ENCODE data around the gene LARP4B.
A peak's percentile ranks its signal among the peaks of the same experiment; 100 is the strongest.
"Not testable (repeated sequence)": the region's sequence is repeated elsewhere in the genome, so short reads cannot be mapped to it uniquely, and the experiment has no call there.

The LARP4B gene

DNA sequence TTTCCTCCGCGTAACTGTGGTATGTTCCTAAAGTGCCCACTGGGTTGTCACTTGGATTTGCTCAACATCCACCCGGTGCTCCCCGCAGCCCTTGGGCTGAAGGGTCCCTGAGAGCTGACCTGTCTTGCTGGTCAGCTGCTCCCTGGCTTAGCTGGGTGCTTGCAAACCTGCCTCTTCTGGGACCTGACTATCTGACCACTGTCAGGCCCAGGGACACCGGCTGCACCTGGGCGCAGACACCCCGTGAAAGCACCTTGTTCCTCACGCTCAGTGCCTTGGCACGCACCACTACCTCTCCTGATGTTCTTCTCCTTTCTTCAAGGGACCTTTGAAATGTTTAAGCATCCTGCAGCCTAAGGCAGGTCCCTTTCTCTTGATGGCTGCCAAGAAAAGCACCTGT is 26.6 kb upstream of the LARP4B start:
- DNase-seq (ENCODE audit: low spot score): no peak

DNA sequence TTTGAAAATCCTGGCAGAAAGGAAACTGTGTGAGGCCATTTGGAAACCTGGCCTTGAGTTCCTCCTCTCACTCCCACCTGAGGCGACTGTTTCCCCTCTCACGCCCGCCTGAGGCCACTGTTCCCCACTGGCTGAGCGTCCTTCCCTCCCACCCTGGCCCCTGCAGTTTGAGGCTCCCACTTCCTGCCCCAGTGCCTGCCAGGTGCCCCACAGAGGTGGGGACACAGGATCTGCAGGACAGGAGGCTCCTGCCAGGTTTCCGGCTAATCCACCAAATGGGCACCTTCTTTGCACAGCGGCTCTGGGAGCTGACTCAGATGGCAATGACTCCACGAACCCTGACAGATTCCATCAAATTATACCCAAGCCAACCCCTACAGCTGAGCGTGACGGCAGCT is 24.3 kb upstream of the LARP4B start:
- no peak for DNase-seq (ENCODE audit: low spot score)

- no peak for DNase-seq (ENCODE audit: low spot score)
Observed at GRCh38 chr10:955127-955819, 23.8 kb upstream of the LARP4B start.

GRCh38 chr10:954396-954795 is 22.9 kb upstream of the LARP4B start:
- no peak for DNase-seq (ENCODE audit: low spot score)

DNA sequence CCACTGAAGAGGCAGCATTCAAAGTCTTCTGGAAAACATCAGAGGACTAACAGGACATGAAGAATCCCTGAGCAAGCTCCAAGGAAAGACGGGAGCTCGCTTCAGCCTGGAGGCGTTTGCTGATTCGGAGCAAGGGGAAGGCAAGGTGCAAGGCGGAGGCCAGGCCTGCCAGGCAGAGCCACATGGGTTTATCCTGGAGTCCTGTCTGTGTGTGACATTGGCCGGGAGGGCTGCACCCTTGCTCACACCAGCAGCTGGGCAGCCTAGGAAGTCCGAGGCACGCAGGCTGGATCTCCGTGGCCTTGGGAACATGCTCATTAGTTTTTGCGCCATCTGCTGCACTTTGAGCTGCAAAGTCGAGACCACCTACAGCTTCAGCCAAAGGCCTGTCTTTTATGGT is 22.3 kb upstream of the LARP4B start:
- DNase-seq (ENCODE audit: low spot score): no peak

- no peak for DNase-seq (ENCODE audit: low spot score)
Observed at GRCh38 chr10:949446-949845, 17.9 kb upstream of the LARP4B start.

- DNase-seq (ENCODE audit: low spot score): no peak
Observed at GRCh38 chr10:948347-948746, 16.8 kb upstream of the LARP4B start.

DNA sequence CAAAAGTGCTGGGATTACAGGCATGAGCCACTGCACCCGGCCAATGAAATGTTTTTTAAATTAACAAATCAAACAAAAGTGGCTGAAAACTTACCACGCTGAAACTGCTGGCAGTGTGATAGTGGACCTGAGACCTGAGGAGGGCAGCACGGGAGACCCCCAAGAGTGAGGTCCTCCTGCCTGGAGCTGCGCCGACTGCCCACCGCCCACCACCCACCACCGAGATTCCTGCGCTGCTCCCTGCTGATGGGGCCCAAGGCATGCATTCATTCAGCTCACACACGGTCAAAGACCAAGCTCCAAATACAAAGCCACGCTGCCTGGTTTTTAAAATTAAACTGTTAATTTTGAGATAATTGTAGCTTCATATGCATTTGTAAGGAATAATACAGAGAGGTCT is 16.4 kb upstream of the LARP4B start:
- DNase-seq (ENCODE audit: low spot score): no peak

- DNase-seq (ENCODE audit: low spot score): no peak
Observed at GRCh38 chr10:947051-947450, 15.5 kb upstream of the LARP4B start.

GRCh38 chr10:945778-946177 is 14.3 kb upstream of the LARP4B start:
- no peak for DNase-seq (ENCODE audit: low spot score)

GRCh38 chr10:944034-944831 is 12.7 kb upstream of the LARP4B start:
- peak; percentile 47 for DNase-seq (ENCODE audit: low spot score)

GRCh38 chr10:943334-944033 is 12.0 kb upstream of the LARP4B start:
- DNase-seq (ENCODE audit: low spot score): no peak

DNA sequence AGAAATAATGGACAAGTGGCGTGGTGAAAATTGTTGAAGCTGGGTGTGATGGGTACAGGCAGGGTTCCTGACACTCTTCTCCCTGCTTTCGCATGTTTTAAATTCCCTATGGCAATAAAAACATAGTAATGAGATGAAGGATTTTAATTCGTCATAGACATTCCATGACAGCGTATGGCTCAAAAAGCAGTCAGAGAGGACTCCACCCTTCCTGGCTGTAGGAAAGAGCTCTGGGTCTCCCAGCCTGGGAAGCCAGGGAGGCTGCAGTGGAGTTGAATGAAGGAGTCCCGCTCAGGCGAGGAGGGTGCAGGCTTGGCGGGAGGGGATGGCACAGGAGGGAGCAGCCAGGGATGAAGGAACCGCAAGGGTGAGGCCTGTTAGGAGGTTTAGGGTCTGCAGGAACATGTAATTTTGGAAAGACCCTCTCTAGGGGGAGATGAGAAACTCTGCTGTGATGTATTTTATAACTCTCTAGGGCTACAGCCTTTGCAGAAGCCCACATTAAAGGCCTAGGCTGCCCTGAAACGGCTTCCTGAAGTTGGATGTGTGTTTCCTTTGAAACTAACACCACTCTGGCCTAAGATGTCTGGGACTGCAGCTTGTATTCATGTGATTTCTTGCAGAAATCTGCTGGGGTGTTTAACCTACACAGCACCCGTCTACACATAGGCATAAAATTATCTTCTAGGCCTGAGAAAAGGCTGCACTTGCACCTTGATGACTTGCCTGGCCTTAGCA is 7.6 kb upstream of the LARP4B start:
- no peak for DNase-seq (ENCODE audit: low spot score)

- DNase-seq (ENCODE audit: low spot score): no peak
Observed at GRCh38 chr10:934746-935406, 3.4 kb upstream of the LARP4B start.

DNA sequence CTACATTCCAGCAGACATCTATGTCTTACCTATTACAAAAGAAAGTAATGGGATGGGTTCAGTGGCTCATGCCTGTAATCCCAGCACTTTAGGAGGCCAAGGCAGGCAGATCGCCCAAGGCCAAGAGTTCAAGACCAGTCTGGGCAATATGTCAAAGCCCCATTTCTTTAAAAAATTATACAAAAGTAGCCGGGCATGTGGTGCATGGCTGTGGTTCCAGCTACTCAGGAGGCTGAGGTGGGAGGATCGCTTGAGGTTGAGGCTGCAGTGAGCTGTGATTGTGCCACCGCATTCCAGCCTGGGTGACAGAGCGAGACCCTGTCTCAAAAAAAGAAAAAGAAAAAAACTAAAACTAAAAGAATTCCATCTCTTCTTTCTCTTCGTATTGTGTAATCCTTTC is 2.7 kb upstream of the LARP4B start:
- DNase-seq (ENCODE audit: low spot score): not testable (repeated sequence)

DNA sequence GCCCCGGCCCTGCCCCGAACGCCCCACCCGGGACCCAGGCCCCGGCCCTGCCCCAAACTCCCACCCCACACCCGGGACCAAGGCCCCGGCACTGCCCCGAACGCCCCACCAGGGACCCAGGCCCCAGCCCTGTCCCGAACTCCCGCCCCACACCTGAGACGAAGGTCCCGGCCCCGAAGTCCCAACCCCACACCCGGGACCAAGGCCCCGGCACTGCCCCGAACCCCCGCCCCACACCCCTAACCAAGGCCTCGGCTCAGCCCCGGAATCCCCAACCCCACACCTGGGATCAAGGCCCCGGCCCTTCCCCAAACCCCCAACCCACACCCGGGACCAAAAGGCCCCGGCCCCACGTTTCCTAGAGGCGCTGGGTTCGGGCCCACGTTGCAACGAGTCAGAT is 1.1 kb upstream of the LARP4B start:
- no peak for DNase-seq (ENCODE audit: low spot score)

DNA sequence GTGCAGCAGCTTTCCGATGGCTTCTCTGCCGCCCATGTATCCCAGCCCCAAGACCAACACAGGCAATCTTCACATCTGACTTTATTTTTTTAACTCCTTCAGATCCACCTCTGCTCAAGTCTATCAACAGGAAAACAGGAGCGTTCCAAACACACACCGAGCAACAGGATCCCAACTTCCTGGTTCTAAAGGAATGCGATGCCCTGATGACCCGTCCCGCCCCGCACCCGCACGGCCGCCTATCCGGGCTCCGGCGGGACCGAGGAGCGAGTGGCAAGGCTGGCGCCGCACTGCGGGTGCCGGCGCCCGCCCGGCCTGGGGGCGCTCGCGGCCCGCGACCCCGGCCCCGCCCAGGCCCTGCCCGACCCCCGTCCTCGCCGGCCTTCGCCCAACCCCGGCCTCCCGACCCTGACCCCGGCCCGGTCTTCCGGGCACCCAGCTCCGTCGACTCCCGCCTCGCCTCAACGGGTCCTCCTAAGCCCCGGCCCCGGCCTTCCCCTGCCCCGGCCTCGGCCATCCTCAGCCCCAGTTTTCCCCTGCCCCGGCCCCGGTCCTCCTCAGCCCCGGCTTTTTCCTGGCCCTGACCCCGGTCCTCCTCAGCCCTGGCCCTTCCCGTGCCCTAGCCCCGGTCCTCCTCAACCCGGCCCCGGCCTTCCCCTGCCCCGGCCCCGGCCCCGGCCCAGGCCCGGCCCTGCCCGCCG is 730 bp downstream of the LARP4B start:
- DNase-seq (ENCODE audit: low spot score): no peak

DNA sequence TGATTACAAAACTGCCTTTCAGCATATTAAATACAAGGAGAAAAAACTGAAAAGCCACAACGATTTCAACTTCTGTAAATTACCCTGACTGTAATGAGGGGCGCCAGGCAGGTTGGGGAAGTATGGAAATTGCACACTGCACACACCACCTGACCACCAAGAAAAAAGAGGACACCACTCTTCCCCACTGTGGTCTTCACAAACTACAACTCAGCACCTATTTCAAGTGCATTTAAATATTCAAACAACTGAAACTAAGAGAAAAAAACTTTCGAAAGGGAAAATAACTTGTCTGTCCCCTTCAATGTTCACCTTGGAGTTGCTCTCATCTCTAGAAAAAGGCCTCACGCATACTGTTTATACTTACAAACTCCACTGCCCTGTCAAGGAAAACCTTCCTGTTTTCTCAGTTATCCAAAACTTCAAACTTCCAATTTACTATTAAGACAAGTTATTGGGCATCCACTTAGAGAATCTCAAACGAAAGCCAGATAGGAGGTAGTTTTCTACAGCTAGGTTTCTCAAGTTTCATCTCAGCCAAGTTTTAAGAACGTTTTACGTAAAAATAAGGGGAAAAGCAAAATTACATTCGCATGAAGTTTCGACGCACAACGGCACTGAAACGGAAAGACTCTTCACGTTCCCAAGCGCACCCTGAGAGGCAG is 1.4 kb downstream of the LARP4B start:
- no peak for DNase-seq (ENCODE audit: low spot score)

DNA sequence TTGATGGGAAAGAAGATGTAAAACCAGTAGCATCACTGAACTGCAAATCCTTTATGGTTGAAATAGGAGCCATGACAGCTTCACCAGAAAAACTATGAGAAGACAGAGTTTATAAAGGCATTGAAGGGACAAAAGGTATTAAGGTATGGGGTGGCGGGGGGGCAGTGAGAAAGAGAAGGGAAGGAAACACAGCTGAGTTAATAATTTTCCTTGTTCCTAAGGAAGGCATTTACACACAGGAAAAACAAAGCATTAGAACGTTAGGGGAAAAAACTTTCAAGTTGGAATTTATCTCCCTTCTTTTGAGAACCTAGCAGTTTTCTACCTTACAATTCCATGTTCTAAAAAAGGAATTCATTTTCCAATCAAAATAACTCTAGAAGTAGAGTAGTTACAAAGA is 4.4 kb downstream of the LARP4B start:
- no peak for DNase-seq (ENCODE audit: low spot score)

- DNase-seq (ENCODE audit: low spot score): no peak
Observed at GRCh38 chr10:926075-926698, 5.3 kb downstream of the LARP4B start.
